ENCODE data around the gene CNTLN. TPM values are rescaled to one million over a fixed set of nuclear protein-coding genes. Genes with fewer than 3 reads are reported as not detected.

CNTLN gene
- total RNA-seq, 1 experiment from 2014 or later: 5.1 TPM

GRCh38 chr9:17272536-17272935 is 137.7 kb downstream of the CNTLN start:
- no peaks in the 10 kb centered on the region for H3K9me3 ChIP-seq (ENCODE audit: control insufficient read depth in 1 of 2, insufficient read depth in 1 of 2, low read depth in 1 of 2, low read length in 2 of 2)
- ChIA-PET CTCF (no interaction called here), POLR2A (no interaction called here), RAD21 (ENCODE audit: low non-redundant PET in 1 of 2, low total read pairs in 2 of 2, uncharacterized antibody in 2 of 2, unreplicated experiment in 2 of 2) (no interaction called here)
- DNase-seq (ENCODE audit: low read depth, low spot score) (no peak), ATAC-seq (no peak)
- no peaks in the 10 kb centered on the region for H3K9me2 ChIP-seq (ENCODE audit: insufficient read depth)
- intact Hi-C loops (cut with micrococcal nuclease): loop anchor here (10.0 kb wide), 1 partner anchor 62 kb away; no protein-coding TSS in a partner anchor
- H3K4me3 ChIP-seq (replicated peaks in 1 of 2; ENCODE audit: low read depth in 1 of 2, low read length in 2 of 2): no peak overlapping the region
- H3K4me2 ChIP-seq (ENCODE audit: low read length): no peak overlapping the region
- no peaks in the 10 kb centered on the region for H3K27me3 ChIP-seq (ENCODE audit: insufficient read depth, low read length)
- no peaks in the 10 kb centered on the region for H3K79me2 ChIP-seq (ENCODE audit: insufficient read depth, low read length)
- no peak overlapping the region for H3K9ac ChIP-seq (ENCODE audit: low read length)
- no peaks in the 10 kb centered on the region for H3K36me3 ChIP-seq (ENCODE audit: control insufficient read depth in 1 of 2, insufficient read depth in 2 of 2, low read length in 2 of 2)
- BruUV-seq (replicated peaks): no TSS peak
- no peaks in the 10 kb centered on the region for H3K4me1 ChIP-seq (ENCODE audit: control insufficient read depth in 1 of 2, insufficient read depth in 2 of 2, low read length in 2 of 2)
- no peak overlapping the region for H2AFZ ChIP-seq (ENCODE audit: low read depth, low read length, poor library complexity, severe bottlenecking)
- TF ChIP-seq ZBTB33 (IDR thresholded peaks at IDR 0.05; ENCODE audit: extremely low read depth, insufficient replicate concordance, low read length) (no peak), TCF7L2 (IDR thresholded peaks at IDR 0.05; ENCODE audit: borderline replicate concordance, extremely low read depth, insufficient read depth, insufficient read length) (no peak), EZH2phosphoT487 (IDR thresholded peaks at IDR 0.05; ENCODE audit: borderline replicate concordance) (no peak), CBX3 (IDR thresholded peaks at IDR 0.05; ENCODE audit: low read depth) (no peak), SP1 (IDR thresholded peaks at IDR 0.05; ENCODE audit: low read depth) (no peak), ELF1 (IDR thresholded peaks at IDR 0.05; ENCODE audit: borderline replicate concordance, low read depth) (no peak), JUND (IDR thresholded peaks at IDR 0.05) (no peak), POLR2AphosphoS5 (IDR thresholded peaks at IDR 0.05; ENCODE audit: low read depth, low read length) (no peak), ZFX (IDR thresholded peaks at IDR 0.05) (no peak), EGR1 (IDR thresholded peaks at IDR 0.05; ENCODE audit: low read depth) (no peak), REST (IDR thresholded peaks at IDR 0.05; ENCODE audit: low read depth) (no peak), CTCF (IDR thresholded peaks at IDR 0.05 in 2 of 3, conservative IDR thresholded peaks at IDR 0.05 in 1 of 3; ENCODE audit: borderline replicate concordance in 1 of 3, insufficient read depth in 1 of 3, low read depth in 2 of 3, low read length in 2 of 3) (no peak), SRF (IDR thresholded peaks at IDR 0.05; ENCODE audit: low read depth) (no peak), POLR2A (IDR thresholded peaks at IDR 0.05; ENCODE audit: borderline replicate concordance, extremely low read depth, insufficient read depth, insufficient read length) (no peak), EZH2 (IDR thresholded peaks at IDR 0.05) (no peak), ATF3 (IDR thresholded peaks at IDR 0.05) (no peak), FOSL1 (IDR thresholded peaks at IDR 0.05; ENCODE audit: low read depth) (no peak), SIN3A (IDR thresholded peaks at IDR 0.05; ENCODE audit: low read depth) (no peak), RAD21 (IDR thresholded peaks at IDR 0.05; ENCODE audit: low read depth) (no peak), ZNF274 (IDR thresholded peaks at IDR 0.05; ENCODE audit: low read depth, low read length) (no peak)
- H3K27ac ChIP-seq (ENCODE audit: low read depth, low read length): no peak overlapping the region
- no peaks in the 10 kb centered on the region for H4K20me1 ChIP-seq (ENCODE audit: insufficient read depth)

Measured in HCT116 (cell line).